DOHH2 (cell line): ENCODE measurements around the gene PC.

ENCODE experiments used
- CTCF ChIP-seq: fragments of 200-600 bp; sonication (generic); IDR thresholded peaks from one replicate; pipeline ENCODE4 v1.5.1; 2014; ENCODE audit warnings: antibody characterized with exemption, mild to moderate bottlenecking, low read depth, low read length; ENCODE audit not compliant: poor library complexity, severe bottlenecking
- EZH2phosphoT487 ChIP-seq: fragments of 200-600 bp; sonication (generic); IDR thresholded peaks from 2 replicates; pipeline ENCODE4 v1.6.1; 2017; ENCODE audit warnings: borderline replicate concordance, mild to moderate bottlenecking, antibody characterized with exemption, low read length, moderate library complexity, mixed read lengths

- TF ChIP-seq CTCF (no peak), EZH2phosphoT487 (no peak)
Measured at GRCh38 chr11:66907751-66908630, 50.2 kb downstream of the PC start.
